GM12878 (cell line): ENCODE measurements around the gene BIK. TPM values are rescaled to one million over a fixed set of nuclear protein-coding genes. Genes with fewer than 3 reads are reported as not detected.

Experiments
- ATAC-seq: fragments of 200-7000 bp; cut with Tn5 transposase; 3 replicates; pipeline ENCODE4 v1.9.1; 2020; ENCODE audit warnings: mild to moderate bottlenecking, moderate library complexity
- BruUV-seq: library from RNA; stranded (reverse); fragments of 400-500 nt; replicated peaks from 2 replicates; lab custom pipeline; 2021; lab: Mats Ljungman, UMichigan
- CTCF ChIA-PET: fragments of 300-600 bp; sonication (Branson Sonifier 250); formaldehyde crosslinking; extraction: SDS; loops from one replicate; lab custom pipeline; 2021; ENCODE audit warnings: inconsistent platforms; lab: Yijun Ruan, JAX
- POLR2A ChIA-PET: fragments of 350-600 bp; formaldehyde crosslinking; extraction: SDS; loops from one replicate; lab custom pipeline; 2021; ENCODE audit warnings: inconsistent platforms; lab: Charles Lee
- RAD21 ChIA-PET: fragments of 300-600 bp; sonication (Branson Sonifier 250); formaldehyde crosslinking; loops from one replicate; lab custom pipeline; 2023; ENCODE audit warnings: antibody characterized with exemption; ENCODE audit not compliant: unreplicated experiment; lab: Charles Lee
- SMC1A ChIA-PET: fragments of 300-600 bp; sonication (Branson Sonifier 250); formaldehyde crosslinking; loops from one replicate; lab custom pipeline; 2023; ENCODE audit not compliant: unreplicated experiment, uncharacterized antibody; lab: Charles Lee
- DNase-seq: peaks from one replicate; pipeline ENCODE4 v3.0.0-alpha.2; 2011; ENCODE audit warnings: low read depth, low spot score
- FAIRE-seq: peaks from 3 replicates; lab custom pipeline; 2011; peaks lifted over from hg19 to GRCh38; lab: Jason Lieb, UNC
- H2AFZ ChIP-seq: 2 replicates; pipeline ENCODE4 v1.6.0; 2011; ENCODE audit warnings: low read depth, low read length, control low read depth; ENCODE audit not compliant: control insufficient read depth
- H3K27ac ChIP-seq: 2 replicates; pipeline ENCODE4 v1.5.1; 2011; ENCODE audit warnings: control low read depth; ENCODE audit not compliant: control insufficient read depth, insufficient read depth
- H3K27me3 ChIP-seq, 2 experiments: replicated peaks in 1 of 2; 2 replicates each; pipeline versions ENCODE4 v1.6.0 to v1.6.1; 2011; ENCODE audit warnings: low read length in 1 of 2; ENCODE audit not compliant: control insufficient read depth in 2 of 2, insufficient read depth in 2 of 2
- H3K36me3 ChIP-seq, 2 experiments: 2 replicates each; pipeline ENCODE4 v1.5.1; 2011; ENCODE audit warnings: low read length in 1 of 2; ENCODE audit not compliant: control insufficient read depth in 2 of 2, insufficient read depth in 2 of 2
- H3K4me1 ChIP-seq: 2 replicates; pipeline ENCODE4 v1.6.1; 2011; ENCODE audit warnings: mild to moderate bottlenecking, low read length, moderate library complexity, mixed read lengths; ENCODE audit not compliant: control insufficient read depth, insufficient read depth
- H3K4me2 ChIP-seq: 2 replicates; pipeline ENCODE4 v1.6.0; 2011; ENCODE audit warnings: control low read depth; ENCODE audit not compliant: control insufficient read depth, insufficient read depth
- H3K4me3 ChIP-seq: fragments of 200-600 bp; sonication (generic); 2 replicates; pipeline ENCODE4 v1.5.1; 2016
- H3K79me2 ChIP-seq: 2 replicates; pipeline ENCODE4 v1.6.0; 2011; ENCODE audit warnings: low read length; ENCODE audit not compliant: control insufficient read depth, insufficient read depth
- H3K9ac ChIP-seq: 2 replicates; pipeline ENCODE4 v1.8.0; 2011; ENCODE audit warnings: low read length, control low read depth, mixed read lengths; ENCODE audit not compliant: control insufficient read depth, insufficient read depth
- H3K9me3 ChIP-seq: replicated peaks from 3 replicates; pipeline ENCODE4 v1.5.1; 2011; ENCODE audit warnings: mild to moderate bottlenecking, low read length; ENCODE audit not compliant: control insufficient read depth, insufficient read depth
- H4K20me1 ChIP-seq: 2 replicates; pipeline ENCODE4 v1.6.0; 2011; ENCODE audit not compliant: control insufficient read depth, insufficient read depth
- BHLHE40 ChIP-seq, 2 experiments: fragments of 450-650 bp in 1 of 2; IDR thresholded peaks; 2 replicates each; pipeline ENCODE4 v1.6.1; 2011 to 2017; ENCODE audit warnings: low read depth in 2 of 2, borderline replicate concordance in 1 of 2, improper control_type of control experiment in 1 of 2, low read length in 1 of 2, mild to moderate bottlenecking in 1 of 2
- CREM ChIP-seq: IDR thresholded peaks from 2 replicates; pipeline ENCODE4 v1.6.1; 2014; ENCODE audit warnings: antibody characterized with exemption, low read depth
- E2F4 ChIP-seq: IDR thresholded peaks from 2 replicates; pipeline ENCODE4 v1.6.1; 2012; ENCODE audit warnings: low read depth, low read length, improper control_type of control experiment
- HCFC1 ChIP-seq: fragments of 150-350 bp; IDR thresholded peaks from 2 replicates; pipeline ENCODE4 v1.6.1; 2014; ENCODE audit warnings: low read length
- HDAC2 ChIP-seq: fragments of 200-600 bp; sonication (generic); IDR thresholded peaks from 2 replicates; pipeline ENCODE4 v1.6.1; 2017
- MEF2A ChIP-seq: IDR thresholded peaks from 2 replicates; pipeline ENCODE4 v1.6.1; 2011; ENCODE audit warnings: low read depth, mild to moderate bottlenecking, low read length, moderate library complexity; ENCODE audit not compliant: insufficient read depth
- NR2C1 ChIP-seq: fragments of 450-650 bp; IDR thresholded peaks from 2 replicates; pipeline ENCODE4 v1.6.1; 2017; ENCODE audit warnings: antibody characterized with exemption, mild to moderate bottlenecking, moderate library complexity
- PAX5 ChIP-seq: IDR thresholded peaks from 2 replicates; pipeline ENCODE4 v1.6.1; 2011; ENCODE audit warnings: low read depth, low read length, borderline replicate concordance
- PML ChIP-seq: IDR thresholded peaks from 2 replicates; pipeline ENCODE4 v1.6.1; 2012; ENCODE audit warnings: low read length, inconsistent platforms
- RAD21 ChIP-seq: IDR thresholded peaks from 2 replicates; pipeline ENCODE4 v1.6.1; 2011; ENCODE audit warnings: mild to moderate bottlenecking, low read depth, low read length, moderate library complexity; ENCODE audit not compliant: insufficient read depth
- RFX5 ChIP-seq: IDR thresholded peaks from 2 replicates; pipeline ENCODE4 v1.6.1; 2011; ENCODE audit warnings: low read depth, low read length, improper control_type of control experiment
- SIN3A ChIP-seq: IDR thresholded peaks from 2 replicates; pipeline ENCODE4 v1.6.1; 2012; ENCODE audit warnings: low read depth, low read length, improper control_type of control experiment
- SPI1 ChIP-seq: IDR thresholded peaks from 2 replicates; pipeline ENCODE4 v1.6.1; 2011; ENCODE audit warnings: low read depth, mild to moderate bottlenecking, low read length, moderate library complexity, borderline replicate concordance; ENCODE audit not compliant: insufficient read depth
- TCF12 ChIP-seq: IDR thresholded peaks from 2 replicates; pipeline ENCODE4 v1.6.1; 2011; ENCODE audit warnings: low read depth, mild to moderate bottlenecking, low read length
- TCF3 ChIP-seq: IDR thresholded peaks from 2 replicates; pipeline ENCODE4 v1.6.1; 2012; ENCODE audit warnings: low read depth, mild to moderate bottlenecking, low read length, borderline replicate concordance; ENCODE audit not compliant: insufficient read depth
- USF1 ChIP-seq: IDR thresholded peaks from 2 replicates; pipeline ENCODE4 v1.6.1; 2011; ENCODE audit warnings: borderline replicate concordance, low read depth, mild to moderate bottlenecking, moderate library complexity, mixed read lengths, low read length; ENCODE audit not compliant: insufficient read depth; ENCODE audit errors: extremely low read length
- ZBTB11 ChIP-seq: fragments of 450-650 bp; formaldehyde crosslinking; IDR thresholded peaks from 2 replicates; pipeline ENCODE4 v1.5.0; 2022; ENCODE audit warnings: mild to moderate bottlenecking, missing genetic modification characterization
- WGBS: methylation state at CpG from one replicate; pipeline ENCODE4 v1.1.6; 2016; ENCODE audit warnings: low lambda C conversion rate; ENCODE audit not compliant: insufficient replicate concordance, insufficient coverage; ENCODE audit errors: missing lambda C conversion rate; 5-methylcytosine and 5-hydroxymethylcytosine counted together
- in situ Hi-C: fragments of 300-500 bp; cut with MboI; formaldehyde crosslinking; loops from 9 replicates; pipeline ENCODE4 v1.14.3; 2018; ENCODE audit warnings: mixed read lengths
- intact Hi-C: fragments of 100-400 bp; cut with micrococcal nuclease; formaldehyde crosslinking; loops from one replicate; pipeline ENCODE4 v1.14.2; 2022; ENCODE audit not compliant: unreplicated experiment
- polyA plus RNA-seq, 11 experiments: library from polyadenylated mRNA; depleted of rRNA in 4 of 11; unstranded in 6 of 11; stranded (reverse) in 5 of 11; fragments of >200 nt; fragmentation: Nextera tagmentation in 4 of 11; fragmentation: Illumina TruSeq in 1 of 11; extraction: Ambion mirVana in 4 of 11; extraction: Trizol in 1 of 11; gene quantifications; 1 replicate in 1 of 11; 2 replicates in 10 of 11; pipeline versions ENCODE4 v1.2.1 to v1.2.3, GENCODE V29; 2011 to 2016; ENCODE audit warnings: inconsistent platforms in 2 of 11, missing spikeins in 2 of 11, low read depth in 1 of 11
- total RNA-seq, 4 experiments: library from RNA; depleted of rRNA in 3 of 4; stranded (reverse); fragments of >200 nt in 3 of 4; fragmentation: Illumina TruSeq in 1 of 4; extraction: Trizol in 1 of 4; gene quantifications; 2 replicates each; pipeline versions ENCODE4 v1.2.1 to v1.2.3, GENCODE V29; 2013 to 2021

The BIK gene
- total and polyA plus RNA-seq, 10 of the 15 experiments (the other 5 are each of a cell fraction or from before 2014, with no cell fraction given): 0.33 to 9.8 (median 3.9) TPM

- H2AFZ ChIP-seq: peak within 1 kb of the TSS; percentile 97
- under 1% methylated on average over 77 of the region's 83 CpGs for WGBS
- ATAC-seq (peak; percentile 97), DNase-seq (peak; percentile 28), FAIRE-seq (peak; percentile 23)
- no peaks in the 10 kb centered on the region for H3K27me3 ChIP-seq
- H3K27ac ChIP-seq: peak within 1 kb of the TSS; percentile 70
- H3K4me2 ChIP-seq: peak within 1 kb of the TSS; percentile 99
- no peaks in the 10 kb centered on the region for H3K9me3 ChIP-seq
- H3K36me3 ChIP-seq: peaks cover 0 to 1% of the 10 kb centered on the region in 2 experiments; a peak in 3 of 4 replicates
- SMC1A ChIA-PET: no interaction called here
- BruUV-seq: TSS peak; percentile 83
- in situ Hi-C loops: no loop called here
- peak within 1 kb of the TSS; percentile 92 for H3K4me3 ChIP-seq
- H3K4me1 ChIP-seq: peaks cover 13% of the 10 kb centered on the region
- H3K79me2 ChIP-seq: peaks cover 7% of the 10 kb centered on the region
- H3K9ac ChIP-seq: peak within 1 kb of the TSS; percentile 75
- POLR2A ChIA-PET: no interaction called here
- intact Hi-C loops: no loop called here
- H4K20me1 ChIP-seq: no peaks in the 10 kb centered on the region
- CTCF ChIA-PET: interaction anchor here (0.7 to 0.8 kb wide), 2 partner anchors 35 to 522 kb away, joined by 3 to 4 read pairs; no protein-coding TSS in a partner anchor
- RAD21 ChIA-PET: no interaction called here
- TF ChIP-seq RFX5 (peak; percentile 63; the same call in 1 of the 2 replicates), USF1 (peak; percentile 40), TCF12 (no peak), NR2C1 (peak; percentile 90), SPI1 (no peak), SIN3A (peak; percentile 93), TCF3 (peak; percentile 63; the same call in 1 of the 2 replicates), PML (0 out of 2 replicates have a peak, but pooled peaks have one; percentile 30), MEF2A (0 out of 2 replicates have a peak, but pooled peaks have one; percentile 50), RAD21 (no peak), E2F4 (no peak), HDAC2 (no peak), ZBTB11 (peak; percentile 92), HCFC1 (peak; percentile 79), CREM (peak; percentile 79), BHLHE40 (IDR thresholded peaks at IDR 0.05; ENCODE audit: borderline replicate concordance in 1 of 2, low read depth in 2 of 2, low read length in 1 of 2) (peak; percentile 64 to 84; a peak in 3 of 4 replicates), PAX5 (no peak)
These were observed 32.5 kb downstream of the BIK start, which contains the start of gene MCAT for GRCh38 chr22:43142880-43143562. Gene MCAT, minus strand, starts transcription at chr22:43143398. Its CDS starts 50 bp downstream, at chr22:43143348.
